ENCODE data around the gene ZNF768.
"Not testable (repeated sequence)": the region's sequence is repeated elsewhere in the genome, so short reads cannot be mapped to it uniquely, and the experiment has no call there.

Gene ZNF768

DNA sequence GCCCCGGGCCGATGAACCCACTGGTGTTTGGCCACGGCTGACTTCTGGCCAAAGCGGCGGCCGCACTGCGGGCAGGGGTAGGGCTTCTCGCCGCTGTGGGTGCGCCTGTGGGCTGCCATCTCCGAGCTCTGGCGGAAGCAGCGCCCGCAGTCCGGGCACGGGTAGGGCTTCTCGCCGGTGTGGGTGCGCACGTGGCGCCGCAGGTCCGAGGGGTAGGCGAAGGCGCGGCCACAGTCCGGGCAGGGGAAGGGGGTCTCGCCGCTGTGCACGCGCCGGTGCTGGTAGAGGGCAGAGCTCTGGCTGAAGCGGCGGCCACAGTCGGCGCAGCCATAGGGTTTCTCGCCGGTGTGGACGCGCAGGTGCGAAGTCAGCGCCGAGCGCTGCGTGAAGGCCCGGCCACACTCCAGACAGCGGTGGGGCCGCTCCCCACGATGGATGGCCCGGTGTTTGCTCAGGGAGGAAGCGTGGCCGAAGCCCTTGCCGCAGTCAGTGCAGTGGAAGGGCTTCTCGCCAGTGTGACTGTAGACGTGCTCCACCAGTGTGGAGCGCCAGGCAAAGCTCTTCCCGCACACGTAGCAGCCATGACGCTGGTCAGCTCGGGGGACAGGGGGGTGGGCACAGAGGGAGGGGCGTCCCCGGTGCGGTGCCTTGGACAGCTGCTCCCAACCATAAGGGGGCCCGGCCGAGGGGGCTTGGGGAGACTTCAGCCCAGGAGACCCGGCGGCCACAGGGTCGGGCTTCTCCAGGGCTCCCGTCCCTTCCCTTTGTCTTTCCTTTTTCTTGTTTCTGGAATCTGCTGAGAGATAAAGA, 29.2 kb upstream of the ZNF768 start:
- no peak for DNase-seq (ENCODE audit: low spot score)

DNA sequence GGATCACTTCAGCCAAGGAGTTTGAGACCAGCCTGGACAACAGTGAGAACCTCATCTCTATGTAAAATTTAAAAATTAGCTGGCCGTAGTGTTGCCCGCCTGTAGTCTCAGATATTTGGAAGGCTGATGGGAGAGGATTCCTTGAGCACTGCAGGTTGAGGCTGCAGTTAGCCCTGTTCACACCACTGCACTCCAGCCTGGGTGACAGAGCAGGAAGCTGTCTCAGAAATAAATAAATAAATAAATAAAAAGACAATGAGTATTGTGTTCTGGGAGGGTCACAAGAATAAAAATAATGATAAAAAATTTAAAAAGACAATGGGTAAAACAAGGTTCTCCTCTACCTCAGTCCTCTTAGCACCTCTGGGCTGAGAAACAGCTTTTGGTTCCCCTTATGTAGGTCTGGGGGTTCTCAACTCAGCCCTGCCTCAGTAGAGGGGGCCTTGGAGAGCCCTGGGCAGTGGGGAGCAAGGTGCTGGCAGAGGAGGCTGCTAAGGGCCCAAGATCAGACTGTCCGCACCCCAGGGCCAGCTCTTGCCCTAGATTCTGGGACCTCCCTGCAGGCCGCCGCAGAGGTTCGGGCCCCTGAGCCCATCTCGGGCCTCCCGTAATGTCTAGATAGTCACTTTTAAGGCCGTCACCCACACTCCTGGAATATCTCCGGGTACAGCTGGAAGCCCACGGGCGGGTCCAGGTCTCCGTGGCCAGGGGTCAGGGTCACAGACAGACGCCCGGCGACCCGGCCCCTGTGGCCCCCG, 28.4 kb upstream of the ZNF768 start:
- no peak for DNase-seq (ENCODE audit: low spot score)

DNA sequence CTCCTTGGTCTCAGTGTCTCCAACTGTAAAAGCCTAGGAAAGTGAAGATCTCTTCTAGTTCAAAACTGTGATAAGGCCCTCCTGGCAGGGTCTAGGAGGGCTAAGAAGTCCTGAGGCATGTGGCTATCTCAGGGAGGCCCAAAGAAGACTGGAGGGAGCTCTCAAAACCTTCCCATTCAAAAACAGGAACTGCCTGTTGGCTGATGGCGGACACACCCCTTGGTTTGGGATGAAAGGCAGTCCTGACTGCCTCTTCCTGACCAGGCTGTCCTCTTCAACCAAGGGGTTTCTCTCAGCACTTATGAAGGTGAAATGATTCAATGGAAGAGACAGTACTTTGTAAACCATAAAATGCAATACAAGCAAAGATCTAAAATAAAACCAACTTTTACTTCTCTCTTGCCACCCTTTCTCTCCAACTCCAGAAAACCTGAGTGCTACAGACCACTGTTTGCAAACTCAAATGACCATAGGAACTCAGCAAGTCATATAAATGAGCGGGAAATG, 27.1 kb upstream of the ZNF768 start:
- no peak for DNase-seq (ENCODE audit: low spot score)

DNA sequence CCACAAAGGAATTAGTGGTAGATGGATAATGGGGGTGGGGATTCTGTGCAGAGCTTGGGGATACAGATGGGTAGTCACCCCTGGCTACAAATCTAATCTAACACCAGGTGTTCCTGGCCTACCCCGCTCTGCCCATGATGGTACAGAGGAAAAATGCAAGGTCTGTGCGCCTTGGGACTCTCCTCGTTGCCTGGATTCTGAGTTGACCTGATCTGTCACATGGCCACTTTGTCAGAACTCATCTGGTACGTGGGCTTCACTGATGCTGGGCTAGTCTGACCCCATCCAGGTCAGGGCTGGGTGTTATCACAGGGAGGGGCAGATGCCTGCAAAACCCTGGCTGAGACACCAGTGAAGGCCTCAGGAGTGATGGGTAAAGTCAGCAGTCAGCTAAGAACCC, 26.6 kb upstream of the ZNF768 start:
- DNase-seq (ENCODE audit: low spot score), result no peak

DNA sequence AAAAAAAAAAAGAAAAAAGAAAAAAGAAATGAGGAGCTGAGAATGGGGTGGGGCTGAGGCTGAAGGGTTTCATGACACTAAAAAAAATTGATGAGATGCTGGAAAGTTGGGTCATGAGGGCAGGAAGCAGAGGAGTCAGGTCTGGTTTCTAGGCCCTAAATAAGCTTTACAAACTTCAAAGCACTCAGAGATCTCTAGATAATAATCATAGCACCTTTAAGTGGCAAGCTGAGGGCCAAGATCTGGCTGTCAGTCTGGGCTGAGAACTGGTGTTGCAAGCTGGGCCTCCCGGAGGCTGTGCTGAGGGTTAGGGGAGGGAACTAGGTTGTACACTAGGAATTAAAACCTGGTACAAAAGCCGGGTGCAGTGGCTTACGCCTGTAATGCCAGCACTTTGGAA, 25.4 kb upstream of the ZNF768 start:
- DNase-seq (ENCODE audit: low spot score), result no peak

DNA sequence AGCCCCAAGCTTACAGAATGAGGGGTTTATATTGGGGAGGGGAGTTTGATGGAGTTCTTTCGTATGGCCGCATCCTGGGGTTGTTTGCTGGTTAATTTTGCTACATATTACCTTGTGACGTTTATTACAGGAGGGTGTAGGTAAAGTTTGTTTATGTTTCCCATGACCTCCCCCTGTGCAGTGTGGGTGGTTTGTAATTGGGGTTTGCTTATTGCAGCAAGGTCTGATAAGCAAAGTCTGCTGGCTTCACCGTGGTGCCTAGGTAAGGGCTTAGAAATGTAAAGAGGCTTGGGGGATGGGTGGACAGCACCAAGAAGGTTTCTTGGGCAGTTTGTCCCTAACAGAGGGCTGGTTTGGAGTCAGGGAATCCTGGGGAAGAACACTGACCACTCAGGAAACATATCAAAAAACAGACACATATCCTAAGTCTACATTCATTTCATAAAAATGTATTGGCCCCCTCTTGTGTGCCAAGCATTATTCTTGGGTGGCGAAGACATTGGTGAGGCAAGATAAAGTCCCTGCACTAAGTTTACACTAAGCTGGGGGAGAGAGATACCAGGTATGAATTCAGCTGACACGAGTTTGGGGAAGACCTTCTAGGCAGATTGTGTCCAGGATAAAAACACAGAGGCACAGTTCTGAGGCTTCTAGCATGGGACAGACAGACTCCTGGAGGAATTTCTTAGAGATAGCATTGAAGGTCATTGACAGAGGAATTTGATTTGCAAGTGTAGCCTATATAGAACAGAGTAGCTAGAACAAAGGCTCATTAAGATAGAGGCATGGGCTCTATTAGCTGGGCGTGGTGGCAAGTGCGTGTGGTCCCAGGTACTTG, 22.3 kb upstream of the ZNF768 start:
- no peak for DNase-seq (ENCODE audit: low spot score)

DNA sequence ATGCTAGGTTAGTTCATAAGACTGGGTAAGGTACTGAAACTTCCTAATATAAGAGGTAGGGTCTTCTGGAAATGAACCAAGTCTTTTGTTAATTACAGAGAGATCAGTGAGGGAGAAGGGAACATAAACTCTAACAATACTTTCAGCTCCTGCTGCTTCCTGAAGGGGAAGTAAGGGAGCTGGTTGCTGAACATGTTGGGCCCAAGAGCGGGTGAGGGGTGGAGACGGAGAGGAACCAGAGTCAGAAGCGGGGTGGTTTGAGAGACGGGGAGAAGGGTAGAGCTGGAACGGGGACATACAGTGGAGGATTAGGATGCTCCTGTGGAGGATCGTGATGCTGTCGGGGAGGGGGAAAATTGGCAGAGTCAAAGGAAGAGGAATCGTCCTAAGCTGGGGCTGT, 19.7 kb upstream of the ZNF768 start:
- DNase-seq (ENCODE audit: low spot score), result no peak

DNA sequence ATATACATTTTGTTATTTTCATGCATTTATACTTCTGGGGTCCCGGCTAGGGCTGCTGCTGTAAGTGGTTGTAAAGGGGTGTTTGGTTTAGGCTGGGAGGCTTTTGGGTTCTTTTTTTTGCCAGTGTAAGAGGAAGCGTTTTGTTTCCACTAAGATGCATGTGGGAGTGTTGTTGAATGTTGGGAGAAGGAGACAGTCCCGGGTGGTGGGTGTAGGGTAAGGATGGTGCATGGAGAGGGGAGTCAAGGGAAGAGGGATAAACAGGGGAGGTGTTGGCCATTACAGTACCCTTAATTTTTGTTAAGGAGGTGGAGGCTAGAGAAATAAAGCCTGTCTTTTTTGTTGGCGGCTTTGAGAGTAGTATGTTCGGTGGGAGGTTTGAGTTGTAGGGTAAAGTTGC, 16.7 kb upstream of the ZNF768 start:
- no peak for DNase-seq (ENCODE audit: low spot score)

DNA sequence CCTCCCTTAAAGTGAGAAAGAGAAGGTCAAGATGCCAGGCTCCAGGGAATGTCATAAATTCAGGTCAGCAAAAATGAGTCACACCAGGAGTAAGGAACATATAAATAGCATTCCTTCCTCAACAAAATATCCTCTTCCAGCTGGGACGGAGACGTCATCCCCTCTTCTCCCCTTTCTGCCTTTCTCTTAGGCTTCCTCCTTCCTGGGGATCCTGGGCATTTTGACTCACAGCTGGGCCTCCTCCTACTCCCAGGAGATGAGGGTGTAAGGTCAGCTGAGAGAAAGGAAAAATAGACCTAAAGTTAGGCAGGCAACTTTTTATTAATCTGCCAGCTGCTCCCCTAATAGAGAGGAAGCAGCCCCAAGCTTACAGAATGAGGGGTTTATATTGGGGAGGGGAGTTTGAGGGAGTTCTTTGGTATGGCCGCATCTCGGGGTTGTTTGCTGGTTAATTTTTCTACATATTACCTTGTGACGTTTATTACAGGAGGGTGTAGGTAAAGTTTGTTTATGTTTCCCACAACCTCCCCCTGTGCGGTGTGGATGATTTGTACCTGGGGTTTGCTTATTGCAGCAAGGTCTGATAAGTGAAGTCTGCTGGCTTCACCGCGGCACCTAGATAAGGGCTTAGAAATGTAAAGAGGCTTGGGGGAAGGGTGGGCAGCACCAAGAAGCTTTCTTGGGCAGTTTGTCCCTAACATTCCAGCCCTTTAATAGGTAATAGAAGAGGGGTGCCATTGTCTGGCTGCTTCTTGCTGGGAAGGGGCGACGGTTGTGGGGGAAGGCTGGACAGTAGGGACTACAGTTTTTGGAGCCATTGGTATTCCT, 15.3 kb upstream of the ZNF768 start:
- DNase-seq (ENCODE audit: low spot score), result no peak

DNA sequence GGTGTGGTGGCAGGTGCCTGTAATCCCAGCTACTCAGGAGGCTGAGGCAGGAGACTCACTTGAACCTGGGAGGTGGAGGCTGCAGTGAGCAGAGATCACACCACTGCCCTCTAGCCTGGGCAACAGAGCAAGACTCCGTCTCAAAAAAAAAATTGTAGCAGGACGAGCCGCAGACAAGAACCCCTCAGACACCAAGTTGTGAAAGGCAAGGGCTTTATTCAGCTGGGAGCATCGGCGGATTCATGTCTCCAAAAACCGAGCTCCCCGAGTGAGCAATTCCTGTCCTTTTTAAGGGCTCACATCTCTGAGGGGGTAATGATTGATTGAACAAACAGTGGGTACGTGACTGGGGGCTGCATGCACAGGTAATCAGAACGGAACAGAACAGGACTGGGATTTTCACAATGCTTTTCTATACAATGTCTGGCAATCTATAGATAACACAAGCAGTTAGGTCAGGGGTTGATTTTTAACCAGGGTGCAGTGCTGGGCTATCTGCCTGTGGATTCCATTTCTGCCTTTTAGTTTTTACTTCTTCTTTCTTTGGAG, 14.6 kb upstream of the ZNF768 start:
- not testable (repeated sequence) for DNase-seq (ENCODE audit: low spot score)

DNA sequence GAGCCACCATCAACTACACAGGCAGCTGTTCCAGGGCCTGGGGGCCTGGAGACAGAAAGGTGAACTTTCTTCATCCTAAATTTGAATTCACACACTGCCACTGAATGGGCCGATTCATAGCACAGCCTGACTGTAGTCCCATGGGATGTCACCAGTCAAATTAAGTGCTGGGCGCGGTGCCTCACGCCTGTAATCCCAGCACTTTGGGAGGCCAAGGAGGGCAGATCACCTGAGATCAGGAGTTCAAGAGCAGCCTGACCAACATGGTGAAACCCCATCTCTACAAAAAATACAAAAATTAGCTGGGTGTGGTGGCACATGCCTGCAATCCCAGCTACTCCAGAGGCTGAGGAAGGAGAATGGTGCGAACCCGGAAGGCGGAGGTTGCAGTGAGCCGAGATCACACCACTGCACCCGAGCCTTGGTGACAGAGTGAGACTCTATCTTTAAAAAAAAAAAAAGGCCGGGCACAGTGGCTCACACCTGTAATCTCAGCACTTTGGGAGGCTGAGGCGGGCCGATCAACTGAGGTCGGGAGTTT, 13.7 kb upstream of the ZNF768 start:
- DNase-seq (ENCODE audit: low spot score), result not testable (repeated sequence)

DNA sequence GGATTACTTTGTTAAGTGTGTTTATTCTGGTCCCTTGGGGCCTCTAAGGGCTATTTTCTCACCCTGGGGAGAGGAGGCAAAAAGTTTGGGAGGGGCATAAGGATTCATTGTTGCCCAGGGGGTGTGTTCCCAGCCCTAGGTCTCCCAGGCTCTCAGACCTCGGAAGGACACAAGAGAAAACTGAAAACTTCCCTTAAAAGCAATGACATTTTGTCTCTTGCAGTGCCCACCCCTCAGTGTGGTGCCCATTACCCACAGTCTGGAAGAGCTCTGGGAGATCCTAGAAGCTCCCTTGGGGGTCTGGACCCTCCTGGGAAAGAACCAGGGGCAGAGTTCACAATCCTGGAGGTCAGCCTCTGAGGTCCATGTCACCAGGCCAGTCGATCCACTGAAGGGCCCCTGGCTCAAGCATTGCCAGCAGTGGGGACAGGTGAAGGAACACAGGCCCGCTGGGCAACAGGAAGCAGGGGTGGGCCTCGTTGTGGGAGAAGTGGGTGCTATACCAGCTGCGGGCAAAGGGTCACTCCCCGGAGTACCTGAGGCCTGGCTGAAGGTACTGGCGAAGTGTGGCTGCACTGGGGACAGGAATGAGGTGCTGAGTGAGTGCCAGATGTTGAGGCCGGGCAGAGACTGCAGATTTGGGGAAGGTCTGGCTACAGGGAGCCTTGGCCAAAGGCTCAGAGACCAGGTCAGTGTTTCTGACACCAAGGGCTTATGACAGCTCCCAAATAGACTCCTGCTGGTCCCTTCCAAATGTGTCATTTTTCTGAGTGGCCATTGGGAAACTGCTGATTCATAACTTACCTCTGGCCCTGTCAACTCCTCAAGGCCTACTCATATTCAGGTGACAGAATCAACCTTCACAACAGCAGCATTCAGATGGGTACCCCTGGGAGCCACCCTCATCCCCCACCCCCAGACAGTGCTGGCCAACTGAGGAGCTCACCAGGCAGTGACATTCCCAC, 12.9 kb upstream of the ZNF768 start:
- no peak for DNase-seq (ENCODE audit: low spot score)

DNA sequence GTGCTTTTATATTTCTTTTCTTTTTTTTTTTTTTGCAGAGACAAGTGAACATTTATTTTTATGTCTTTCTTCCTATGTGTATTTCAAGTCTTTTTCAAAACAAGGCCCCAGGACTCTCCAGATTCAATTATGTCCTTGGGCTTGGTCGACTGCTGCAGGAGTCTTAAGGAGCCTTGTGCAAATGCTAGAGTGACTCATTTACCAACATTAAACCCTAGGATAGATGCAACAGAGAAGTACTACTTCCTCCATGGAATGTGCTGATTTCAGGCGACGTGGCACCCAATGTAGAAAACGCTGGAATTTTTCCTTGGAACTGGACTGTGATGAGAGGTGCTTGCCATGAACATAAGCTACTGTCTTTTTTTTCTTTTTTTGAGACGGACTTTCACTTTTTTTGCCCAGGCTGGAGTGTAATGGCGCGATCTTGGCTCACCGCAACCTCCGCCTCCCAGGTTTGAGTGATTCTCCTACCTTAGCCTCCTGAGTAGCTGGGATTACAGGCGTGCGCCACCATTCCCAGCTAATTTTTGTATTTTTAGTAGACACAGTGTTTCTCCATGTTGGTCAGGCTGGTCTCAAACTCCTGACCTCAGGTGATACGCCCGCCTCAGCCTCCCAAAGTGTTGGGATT, 10.1 kb upstream of the ZNF768 start:
- DNase-seq (ENCODE audit: low spot score), result not testable (repeated sequence)

DNA sequence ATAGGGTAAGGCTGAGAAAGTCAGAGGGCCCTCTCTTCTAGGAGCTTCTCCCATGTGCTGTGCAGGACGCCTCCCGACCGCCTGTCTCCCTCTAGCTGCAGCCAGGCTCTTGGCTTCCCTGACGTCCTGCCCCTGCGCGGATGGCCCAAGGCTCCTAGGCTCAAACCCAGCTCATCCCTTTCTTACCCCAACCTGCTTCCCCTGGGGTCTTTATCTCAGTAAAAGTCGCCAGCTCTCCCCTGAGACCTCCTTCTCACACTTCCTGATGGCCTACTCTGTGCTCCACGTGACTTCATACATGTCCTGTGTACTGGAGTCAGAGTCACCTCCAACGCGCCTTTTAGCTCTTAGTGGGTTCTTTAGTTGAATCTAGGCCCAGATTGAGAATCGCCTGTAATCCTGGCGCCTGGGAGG, 9.4 kb upstream of the ZNF768 start:
- peak; percentile 78 for DNase-seq (ENCODE audit: low spot score)

DNA sequence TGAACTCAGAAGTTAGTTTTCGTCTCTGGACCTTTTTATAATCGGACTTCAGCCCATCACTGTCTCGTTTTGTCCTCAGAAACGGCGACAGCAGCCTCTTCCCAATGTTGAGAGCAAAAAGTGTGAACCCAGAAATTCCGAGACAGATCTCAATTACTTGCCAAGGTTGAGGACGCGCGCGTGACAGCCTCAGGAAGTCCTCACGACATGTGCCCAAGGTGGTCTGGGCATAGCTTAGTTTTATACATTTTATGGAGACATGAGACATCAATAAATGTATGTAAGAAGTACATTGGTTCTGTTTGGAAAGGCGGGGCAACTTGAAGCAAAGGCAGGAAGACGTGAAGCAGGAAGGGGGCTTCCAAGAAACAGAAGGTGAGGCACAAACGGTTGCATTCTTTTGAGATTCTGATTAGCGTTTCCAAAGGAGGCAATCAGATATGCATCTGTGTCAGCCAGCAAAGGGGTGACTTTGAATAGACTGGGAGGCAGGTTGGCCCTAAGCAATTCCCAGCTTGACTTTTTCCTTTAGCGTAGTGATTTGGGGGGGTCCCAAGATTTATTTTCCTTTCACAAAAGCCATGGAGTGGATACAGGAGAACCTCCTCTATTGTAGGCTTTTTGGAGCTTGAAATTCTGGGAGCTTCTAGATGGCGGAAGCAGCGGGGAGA, 8.9 kb upstream of the ZNF768 start:
- no peak for DNase-seq (ENCODE audit: low spot score)

DNA sequence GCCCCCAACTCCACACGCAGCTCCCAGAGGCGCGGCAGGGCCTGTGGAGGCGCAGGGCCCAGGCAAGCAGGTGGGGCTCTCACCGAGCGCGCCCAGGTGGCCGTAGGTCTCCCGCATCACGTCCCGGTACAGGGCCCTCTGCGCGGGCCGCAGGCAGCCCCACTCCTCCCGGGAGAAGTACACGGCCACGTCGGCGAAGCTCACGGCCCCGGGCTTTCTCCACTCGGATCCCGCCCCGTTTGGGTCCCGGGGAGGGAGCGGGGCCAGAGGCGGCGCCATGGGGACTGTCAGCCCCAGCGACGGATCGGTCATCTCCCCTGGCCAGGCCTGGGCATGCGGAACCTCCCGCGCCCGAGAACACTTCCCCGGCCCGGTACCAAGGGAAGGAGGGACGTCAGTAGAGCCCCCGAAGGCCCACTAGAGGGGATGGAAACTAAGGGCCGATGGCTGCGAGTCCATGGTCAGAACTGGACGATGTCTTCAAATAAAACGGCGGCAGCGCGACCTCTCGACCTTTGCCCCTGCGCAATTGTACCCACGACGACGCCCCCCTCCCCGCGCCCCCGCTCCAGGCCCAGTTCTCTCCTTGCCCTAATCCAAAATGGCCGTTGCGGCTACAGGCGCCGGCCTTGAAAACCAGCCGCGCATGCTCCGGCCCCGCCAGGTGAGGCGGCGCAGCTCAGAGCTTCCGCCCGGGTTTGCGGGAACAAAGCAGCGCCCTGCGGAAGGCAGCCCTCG, 8.2 kb upstream of the ZNF768 start, which contains the start of gene ZNF747:
TSS of gene ZNF747 (minus strand) at position 491 of the 738 bp plus-strand sequence. CDS start at position 312, 179 bp downstream.
- DNase-seq (ENCODE audit: low spot score), result peak; percentile 95

DNA sequence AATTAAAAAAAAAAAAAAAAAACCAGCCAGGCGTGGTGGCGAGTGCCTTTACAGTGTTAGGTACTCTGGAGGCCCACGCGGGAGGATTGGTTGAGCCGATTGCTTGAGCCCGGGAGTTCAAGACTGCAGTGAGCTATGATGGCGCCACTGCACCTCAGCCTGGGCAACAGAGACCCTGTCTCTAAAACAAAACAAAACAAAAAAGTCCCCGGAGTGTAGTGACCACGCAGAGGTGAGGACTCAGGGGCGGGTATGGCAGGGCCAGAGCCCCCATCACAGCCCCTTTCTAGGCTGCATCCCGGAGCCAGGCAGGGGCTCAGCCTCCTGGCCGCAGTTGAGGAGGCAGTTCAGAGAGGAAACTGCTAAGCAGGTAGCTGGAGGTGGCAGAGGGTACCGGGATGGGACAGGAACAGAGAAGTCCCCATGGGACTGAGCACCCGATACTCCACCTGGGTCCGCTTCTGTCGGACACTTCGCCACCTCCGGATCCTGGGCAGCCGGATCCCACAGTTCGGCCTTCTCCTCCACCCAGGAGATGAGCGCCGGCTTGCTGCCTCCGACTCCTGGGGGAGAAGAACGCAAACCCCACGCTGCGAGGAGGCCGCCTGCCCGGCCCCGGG, 7.5 kb upstream of the ZNF768 start:
- no peak for DNase-seq (ENCODE audit: low spot score)

All from left forelimb (tissue), 1 donor.